Neural progenitor cell (in vitro differentiated cells): ENCODE results near the gene TRH. TPM values are rescaled to one million over a fixed set of nuclear protein-coding genes. Genes with fewer than 3 reads are reported as not detected.
"Not testable (repeated sequence)": the region's sequence is repeated elsewhere in the genome, so short reads cannot be mapped to it uniquely, and the experiment has no call there.

ENCODE experiments used
- DNase-seq: peaks from one replicate; pipeline ENCODE4 v3.0.0-alpha.2; 2016; ENCODE audit warnings: low spot score
- H2AFZ ChIP-seq: fragments of 200-600 bp; sonication (generic); replicated peaks from 2 replicates; pipeline ENCODE4 v1.6.1; 2016; ENCODE audit warnings: antibody characterized with exemption
- H3F3A ChIP-seq: fragments of 200-600 bp; sonication (generic); 2 replicates; pipeline ENCODE4 v1.6.1; 2016; ENCODE audit warnings: antibody characterized with exemption, low read depth
- H3K27ac ChIP-seq: fragments of 200-600 bp; sonication (generic); 2 replicates; pipeline ENCODE4 v1.5.1; 2016; ENCODE audit warnings: mild to moderate bottlenecking
- H3K27me3 ChIP-seq: fragments of 200-600 bp; sonication (generic); 2 replicates; pipeline ENCODE4 v1.6.1; 2016; ENCODE audit warnings: mild to moderate bottlenecking, moderate library complexity
- H3K36me3 ChIP-seq: fragments of 200-600 bp; sonication (generic); 2 replicates; pipeline ENCODE4 v1.5.1; 2016
- H3K4me1 ChIP-seq: fragments of 200-600 bp; sonication (generic); 2 replicates; pipeline ENCODE4 v1.6.1; 2016; ENCODE audit warnings: mixed run types
- H3K4me2 ChIP-seq: fragments of 200-600 bp; sonication (generic); 2 replicates; pipeline ENCODE4 v1.6.1; 2016
- H3K4me3 ChIP-seq: fragments of 200-600 bp; sonication (generic); 2 replicates; pipeline ENCODE4 v1.5.1; 2016
- H3K79me2 ChIP-seq: fragments of 200-600 bp; sonication (generic); 2 replicates; pipeline ENCODE4 v1.6.1; 2016; ENCODE audit warnings: low read depth
- H3K9ac ChIP-seq: fragments of 200-600 bp; sonication (generic); 2 replicates; pipeline ENCODE4 v1.6.1; 2016
- H3K9me3 ChIP-seq: fragments of 200-600 bp; sonication (generic); 2 replicates; pipeline ENCODE4 v1.5.1; 2016; ENCODE audit warnings: low read depth
- H4K20me1 ChIP-seq: fragments of 200-600 bp; sonication (generic); 2 replicates; pipeline ENCODE4 v1.6.1; 2016; ENCODE audit warnings: low read depth
- H3K27ac Mint-ChIP-seq: 3 replicates; pipeline ENCODE4 v1.8.0; 2021; ENCODE audit warnings: mixed read lengths
- H3K27me3 Mint-ChIP-seq: 2 replicates; pipeline ENCODE4 v1.8.0; 2022; ENCODE audit warnings: low read depth, mild to moderate bottlenecking, inconsistent platforms, moderate library complexity, mixed read lengths; ENCODE audit not compliant: insufficient read depth
- H3K36me3 Mint-ChIP-seq: 3 replicates; pipeline ENCODE4 v1.8.0; 2021; ENCODE audit warnings: mixed read lengths
- H3K4me1 Mint-ChIP-seq: 3 replicates; pipeline ENCODE4 v1.8.0; 2021; ENCODE audit warnings: mixed read lengths
- H3K4me3 Mint-ChIP-seq: 3 replicates; pipeline ENCODE4 v1.8.0; 2021; ENCODE audit warnings: mild to moderate bottlenecking, moderate library complexity, mixed read lengths
- H3K9me3 Mint-ChIP-seq: 3 replicates; pipeline ENCODE4 v1.8.0; 2020; ENCODE audit warnings: mixed read lengths
- CTCF ChIP-seq: fragments of 200-600 bp; sonication (generic); IDR thresholded peaks from 2 replicates; pipeline ENCODE4 v1.5.1; 2017; ENCODE audit warnings: antibody characterized with exemption, mild to moderate bottlenecking
- total RNA-seq: library from RNA; depleted of rRNA; stranded (reverse); fragments of >200 nt; gene quantifications from 2 replicates; pipeline ENCODE4 v1.2.3, GENCODE V29; 2015; ENCODE audit warnings: low replicate concordance

Gene TRH
- total RNA-seq, 1 donor from 2014 or later: not detected

- H4K20me1 ChIP-seq, H3K4me1 ChIP-seq, H3K27ac ChIP-seq, H3K36me3 Mint-ChIP-seq, H3K27me3 Mint-ChIP-seq, H3K4me2 ChIP-seq, H3K79me2 ChIP-seq, H2AFZ ChIP-seq, DNase-seq, H3K9ac ChIP-seq, H3K27ac Mint-ChIP-seq, H3F3A ChIP-seq, H3K4me3 ChIP-seq, H3K36me3 ChIP-seq, H3K27me3 ChIP-seq, H3K4me3 Mint-ChIP-seq, H3K4me1 Mint-ChIP-seq, H3K9me3 ChIP-seq, H3K9me3 Mint-ChIP-seq: not testable (repeated sequence)
- TF ChIP-seq CTCF: peak; percentile 40
Observed at GRCh38 chr3:130026146-130026829, 51.8 kb downstream of the TRH start.

GRCh38 chr3:130027437-130027836 is 52.9 kb downstream of the TRH start:
- not testable (repeated sequence) for H4K20me1 ChIP-seq, H3K4me1 Mint-ChIP-seq, H3K36me3 Mint-ChIP-seq, H3K27ac Mint-ChIP-seq, H3F3A ChIP-seq, H3K36me3 ChIP-seq, H3K4me3 ChIP-seq, H3K27me3 ChIP-seq, H3K4me2 ChIP-seq, H3K4me1 ChIP-seq, H3K27me3 Mint-ChIP-seq, H3K27ac ChIP-seq, H2AFZ ChIP-seq, H3K9ac ChIP-seq, H3K79me2 ChIP-seq, H3K9me3 ChIP-seq, H3K4me3 Mint-ChIP-seq, H3K9me3 Mint-ChIP-seq
- DNase-seq: peak; percentile 14

Other genes with a start within 250 kb of the TRH start
- 26.2 and 29.8 TPM in 2 replicates for gene TMCC1, start 81.0 kb upstream of the TRH start, total RNA-seq
- 0.59 TPM in 1 of 2 replicates, not detected in the other for gene ALG1L2, start 107.1 kb downstream of the TRH start, total RNA-seq